Stimulated activated CD8-positive, alpha-beta memory T cell treated with anti-CD3 and anti-CD28 coated beads, Interleukin-4, amount 100 ng/mL, for 4 hours (primary cell): ENCODE measurements around the gene TSPAN2.
"Not testable (repeated sequence)": the region's sequence is repeated elsewhere in the genome, so short reads cannot be mapped to it uniquely, and the experiment has no call there.

Experiments used
- DNase-seq, 2 donors: peaks; one replicate each; pipeline ENCODE4 v3.0.0-alpha.2; 2020; ENCODE audit warnings: low read depth in 2 of 2, low spot score in 1 of 2

The TSPAN2 gene

DNA sequence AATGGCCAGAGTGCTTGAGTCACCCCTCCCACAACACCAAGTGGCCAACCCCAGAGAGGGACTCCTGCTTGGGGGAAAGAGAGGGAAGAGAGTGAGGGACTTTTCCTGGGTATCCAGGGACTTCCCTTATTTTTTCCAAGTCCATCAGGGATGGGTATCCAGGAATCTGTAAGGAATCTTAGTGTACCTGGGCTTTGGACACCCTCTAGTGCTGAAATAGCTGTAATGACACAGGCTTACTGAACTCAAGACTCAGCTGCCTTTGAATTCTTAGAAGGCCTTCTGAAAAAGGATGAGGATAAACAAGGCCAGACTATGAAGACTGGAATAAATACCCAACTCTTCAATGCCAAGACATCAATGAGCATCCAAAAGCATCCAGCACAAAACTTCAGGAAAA is 47.6 kb downstream of the TSPAN2 start:
- no peak for DNase-seq

GRCh38 chr1:115040501-115040900 is 48.8 kb downstream of the TSPAN2 start:
- DNase-seq, result no peak

DNA sequence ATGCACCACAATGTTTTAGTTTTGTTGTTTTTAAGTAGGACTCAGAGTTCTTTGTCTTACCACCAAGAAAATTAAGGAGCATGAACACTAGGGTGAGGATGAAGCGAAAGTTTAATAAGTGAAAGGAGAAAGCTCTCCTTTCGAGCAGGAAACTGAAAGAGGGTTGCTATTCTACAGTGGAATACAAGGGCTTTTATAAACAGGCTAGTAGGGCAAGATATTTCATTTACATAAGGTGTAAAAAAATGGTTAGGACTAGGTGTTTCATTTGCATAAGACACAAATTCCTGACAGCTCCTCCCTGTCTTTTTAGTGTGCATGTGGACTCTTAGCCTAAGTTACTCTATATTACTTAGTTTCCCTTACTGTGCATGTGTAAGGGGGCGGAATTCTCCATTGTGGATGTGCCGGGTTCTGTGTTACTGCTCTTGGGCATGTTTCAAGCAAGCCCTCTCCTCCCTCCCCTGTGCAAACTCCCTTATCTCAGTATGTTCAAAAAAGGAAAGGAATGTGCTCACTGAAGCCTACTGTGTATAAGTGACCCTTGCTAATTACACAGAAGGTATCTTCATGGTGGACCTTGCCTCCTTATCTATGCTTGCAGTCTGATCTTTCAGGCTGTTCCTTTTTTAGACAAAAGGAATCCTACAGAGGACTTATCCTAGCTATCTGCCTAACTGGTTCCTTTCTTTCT is 52.3 kb downstream of the TSPAN2 start:
- DNase-seq, result no peak

DNA sequence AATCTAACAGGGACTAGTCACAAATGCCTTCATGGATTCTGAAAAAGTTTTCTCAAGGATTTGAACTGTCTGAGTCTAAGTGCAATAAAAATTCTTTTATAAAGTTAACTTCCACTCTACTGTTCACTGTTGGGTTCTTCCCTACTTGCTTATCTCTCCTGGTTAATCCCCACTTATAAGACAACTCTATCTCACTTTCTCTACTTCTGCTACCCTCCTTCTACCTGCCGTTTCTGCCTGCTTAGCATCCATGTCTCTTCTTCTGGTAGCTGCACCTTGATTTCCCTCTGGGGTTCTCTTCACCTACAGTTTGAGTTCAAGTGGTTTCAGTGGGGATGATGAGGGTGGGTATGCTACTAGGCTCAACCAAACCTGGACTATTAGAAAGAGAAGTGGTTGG is 53.7 kb downstream of the TSPAN2 start:
- no peak for DNase-seq

DNA sequence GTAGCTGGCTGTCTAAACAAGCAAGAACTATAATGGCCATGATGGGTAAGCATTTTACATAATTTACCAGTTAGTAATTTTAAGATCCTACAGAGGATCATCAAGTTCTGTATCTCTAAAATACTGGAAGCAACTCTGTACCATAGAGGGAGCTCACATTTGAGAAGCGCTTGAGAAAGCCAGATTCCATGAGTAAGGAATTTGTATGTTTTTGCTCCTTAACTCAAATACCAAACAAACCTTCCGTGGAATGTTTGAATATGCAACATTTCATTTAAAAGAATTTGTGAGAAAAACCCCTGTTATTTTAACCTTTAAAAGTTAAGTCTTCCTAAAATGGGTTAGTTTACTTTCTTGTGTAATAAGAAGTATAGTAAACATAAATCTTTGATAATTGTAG is 57.7 kb downstream of the TSPAN2 start:
- DNase-seq, result no peak

DNA sequence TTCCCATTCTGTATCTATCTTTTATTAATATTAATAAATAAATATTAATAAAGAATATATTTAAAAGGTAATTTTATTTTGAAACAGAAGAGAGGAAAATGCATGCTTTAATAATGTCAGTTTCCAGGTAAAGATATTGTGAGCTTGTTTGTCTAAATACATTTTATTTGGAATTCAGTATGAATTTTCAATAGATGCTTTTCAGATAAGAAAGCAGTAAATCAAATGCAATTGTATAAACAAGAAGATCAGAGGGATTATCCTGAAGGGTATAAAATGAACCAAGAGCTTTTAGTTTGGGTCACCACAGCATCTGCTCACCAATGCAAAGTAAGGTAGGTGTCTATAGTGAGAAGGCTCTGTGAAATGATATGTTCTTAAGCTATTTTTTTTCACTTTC is 59.8 kb downstream of the TSPAN2 start, which contains the start of gene TSHB:
TSS of gene TSHB (plus strand) at position 301 of the 400 bp plus-strand sequence. CDS start 3,537 bp downstream, outside the sequence.
- DNase-seq, result no peak

GRCh38 chr1:115023593-115023992 is 65.7 kb downstream of the TSPAN2 start:
- DNase-seq, result no peak

- DNase-seq, result no peak
Observed at GRCh38 chr1:115021145-115021544, 68.2 kb downstream of the TSPAN2 start.

DNA sequence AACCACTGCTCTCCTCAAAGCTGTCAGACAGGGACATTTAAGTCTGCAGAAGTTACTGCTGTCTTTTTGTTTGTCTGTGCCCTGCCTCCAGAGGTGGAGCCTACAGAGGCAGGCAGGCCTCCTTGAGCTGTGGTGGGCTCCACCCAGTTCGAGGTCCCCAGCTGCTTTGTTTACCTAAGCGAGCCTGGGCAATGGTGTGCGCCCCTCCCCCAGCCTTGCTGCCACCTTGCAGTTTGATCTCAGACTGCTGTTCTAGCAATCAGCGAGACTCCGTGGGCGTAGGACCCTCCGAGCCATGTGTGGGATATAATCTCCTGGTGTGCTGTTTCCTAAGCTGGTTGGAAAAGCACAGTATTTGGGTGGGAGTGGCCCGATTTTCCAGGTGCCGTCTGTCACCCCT is 69.8 kb downstream of the TSPAN2 start:
- DNase-seq, result not testable (repeated sequence)

DNA sequence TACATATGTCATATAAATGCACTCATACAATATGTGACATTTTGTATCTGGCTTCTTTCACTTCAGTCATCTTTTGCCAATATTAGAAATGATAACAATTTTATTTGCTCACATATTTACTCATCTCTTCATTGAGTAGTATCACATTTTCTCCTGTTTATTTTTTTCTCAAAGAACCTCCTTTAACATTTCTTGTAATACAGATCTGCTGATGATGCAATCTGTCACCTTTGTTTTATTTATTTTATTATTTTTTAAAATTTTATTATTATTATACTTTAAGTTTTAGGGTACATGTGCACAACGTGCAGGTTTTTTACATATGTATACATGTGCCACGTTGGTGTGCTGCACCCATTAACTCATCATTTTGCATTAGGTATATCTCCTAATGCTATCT is 75.5 kb downstream of the TSPAN2 start:
- no peak for DNase-seq

DNA sequence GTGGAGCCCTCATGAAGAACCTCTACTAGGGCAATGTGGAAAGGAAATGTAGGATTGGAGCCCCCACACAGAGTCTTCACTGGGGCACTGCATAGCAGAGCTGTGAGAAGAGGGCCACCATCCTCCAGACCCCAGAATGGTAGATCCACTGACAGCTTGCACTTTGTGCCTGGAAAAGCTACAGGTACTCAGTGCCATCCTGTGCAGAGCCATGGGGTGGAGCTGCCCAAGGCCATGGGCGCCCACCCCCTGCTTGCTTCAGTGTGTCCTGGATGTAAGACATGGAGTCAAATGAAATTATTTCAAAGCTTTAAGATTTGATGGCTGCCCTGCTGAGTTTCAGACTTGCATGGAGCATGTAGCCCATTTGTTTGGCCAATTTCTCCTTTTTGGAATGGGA is 76.9 kb downstream of the TSPAN2 start:
- no peak for DNase-seq

DNA sequence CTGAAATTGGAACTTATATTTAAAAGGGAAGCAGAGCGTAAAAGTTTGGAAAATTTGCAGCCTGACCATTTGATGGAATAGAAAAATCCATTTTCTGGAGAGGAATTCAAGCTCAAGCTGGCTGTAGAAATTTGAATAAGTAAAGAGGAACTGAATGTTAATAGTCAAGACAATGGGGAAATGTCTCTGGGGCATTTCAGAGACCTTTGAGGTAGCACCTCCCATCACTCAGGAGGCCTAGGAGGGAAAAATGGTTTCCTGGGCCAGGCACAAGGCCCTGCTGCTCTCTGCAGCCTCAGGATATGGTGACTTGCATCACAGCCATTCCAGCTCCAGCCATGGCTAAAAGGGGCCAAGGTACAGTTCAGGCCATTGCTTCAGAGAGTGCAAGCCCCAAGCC is 77.3 kb downstream of the TSPAN2 start:
- DNase-seq, result no peak

- no peak for DNase-seq
Observed at GRCh38 chr1:115006191-115006590, 83.1 kb downstream of the TSPAN2 start.
